Myocyte (in vitro differentiated cells): ENCODE measurements around the gene PCDHB16. TPM values are rescaled to one million over a fixed set of nuclear protein-coding genes. Genes with fewer than 3 reads are reported as not detected.
"Not testable (repeated sequence)": the region's sequence is repeated elsewhere in the genome, so short reads cannot be mapped to it uniquely, and the experiment has no call there.

ENCODE experiments used
- DNase-seq: peaks from one replicate; pipeline ENCODE4 v3.0.0-alpha.2; 2012; ENCODE audit warnings: low read depth
- total RNA-seq: library from RNA; depleted of rRNA; stranded (reverse); fragments of >200 nt; gene quantifications from 2 replicates; pipeline ENCODE4 v1.2.3, GENCODE V29; 2014

Gene PCDHB16
- total RNA-seq, 1 donor from 2014 or later: 14.7 TPM

DNA sequence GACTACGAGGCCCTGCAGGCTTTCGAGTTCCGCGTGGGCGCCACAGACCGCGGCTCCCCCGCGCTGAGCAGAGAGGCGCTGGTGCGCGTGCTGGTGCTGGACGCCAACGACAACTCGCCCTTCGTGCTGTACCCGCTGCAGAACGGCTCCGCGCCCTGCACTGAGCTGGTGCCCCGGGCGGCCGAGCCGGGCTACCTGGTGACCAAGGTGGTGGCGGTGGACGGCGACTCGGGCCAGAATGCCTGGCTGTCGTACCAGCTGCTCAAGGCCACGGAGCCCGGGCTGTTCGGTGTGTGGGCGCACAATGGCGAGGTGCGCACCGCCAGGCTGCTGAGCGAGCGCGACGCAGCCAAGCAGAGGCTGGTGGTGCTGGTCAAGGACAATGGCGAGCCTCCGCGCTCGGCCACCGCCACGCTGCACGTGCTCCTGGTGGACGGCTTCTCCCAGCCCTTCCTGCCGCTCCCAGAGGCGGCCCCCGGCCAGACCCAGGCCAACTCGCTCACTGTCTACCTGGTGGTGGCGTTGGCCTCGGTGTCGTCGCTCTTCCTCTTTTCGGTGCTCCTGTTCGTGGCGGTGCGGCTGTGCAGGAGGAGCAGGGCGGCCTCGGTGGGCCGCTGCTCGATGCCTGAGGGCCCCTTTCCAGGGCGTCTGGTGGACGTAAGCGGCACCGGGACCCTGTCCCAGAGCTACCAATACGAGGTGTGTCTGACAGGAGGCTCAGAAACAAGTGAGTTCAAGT is 2.1 kb downstream of the PCDHB16 start:
- not testable (repeated sequence) for DNase-seq

DNA sequence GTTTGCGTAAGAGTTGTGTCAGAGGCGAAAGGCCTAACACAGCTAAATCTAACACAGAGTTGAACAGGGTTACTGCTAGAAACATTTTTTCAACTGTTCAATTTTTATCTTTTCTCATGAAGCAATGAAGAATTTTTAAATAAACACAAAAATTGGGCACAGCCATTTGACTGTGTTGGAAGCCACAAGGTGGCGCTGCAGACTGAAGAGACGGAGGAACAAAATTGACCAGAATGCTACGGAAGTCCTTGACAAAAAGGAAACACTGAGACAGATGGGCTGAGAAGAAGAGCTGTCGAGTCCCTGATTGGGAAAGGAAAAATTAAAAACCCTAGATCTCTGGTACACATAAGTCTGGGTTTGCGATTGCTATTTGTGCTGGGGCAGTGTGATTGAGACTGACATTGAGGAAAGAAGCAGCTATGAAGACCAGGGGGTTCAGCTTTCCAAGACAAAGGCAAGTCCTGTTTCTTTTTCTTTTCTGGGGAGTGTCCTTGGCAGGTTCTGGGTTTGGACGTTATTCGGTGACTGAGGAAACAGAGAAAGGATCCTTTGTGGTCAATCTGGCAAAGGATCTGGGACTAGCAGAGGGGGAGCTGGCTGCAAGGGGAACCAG is 4.8 kb downstream of the PCDHB16 start, which contains the start of gene PCDHB9:
PCDHB9 (plus strand) TSS at position 265 of the 616 bp plus-strand sequence; CDS start at position 423, 158 bp downstream.
- DNase-seq: no peak

DNA sequence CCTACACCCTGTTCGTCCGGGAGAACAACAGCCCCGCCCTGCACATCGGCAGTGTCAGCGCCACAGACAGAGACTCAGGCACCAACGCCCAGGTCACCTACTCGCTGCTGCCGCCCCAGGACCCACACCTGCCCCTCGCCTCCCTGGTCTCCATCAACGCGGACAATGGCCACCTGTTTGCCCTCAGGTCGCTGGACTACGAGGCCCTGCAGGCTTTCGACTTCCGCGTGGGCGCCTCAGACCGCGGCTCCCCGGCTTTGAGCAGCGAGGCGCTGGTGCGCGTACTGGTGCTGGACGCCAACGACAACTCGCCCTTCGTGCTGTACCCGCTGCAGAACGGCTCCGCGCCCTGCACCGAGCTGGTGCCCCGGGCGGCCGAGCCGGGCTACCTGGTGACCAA is 6.5 kb downstream of the PCDHB16 start:
- not testable (repeated sequence) for DNase-seq

DNA sequence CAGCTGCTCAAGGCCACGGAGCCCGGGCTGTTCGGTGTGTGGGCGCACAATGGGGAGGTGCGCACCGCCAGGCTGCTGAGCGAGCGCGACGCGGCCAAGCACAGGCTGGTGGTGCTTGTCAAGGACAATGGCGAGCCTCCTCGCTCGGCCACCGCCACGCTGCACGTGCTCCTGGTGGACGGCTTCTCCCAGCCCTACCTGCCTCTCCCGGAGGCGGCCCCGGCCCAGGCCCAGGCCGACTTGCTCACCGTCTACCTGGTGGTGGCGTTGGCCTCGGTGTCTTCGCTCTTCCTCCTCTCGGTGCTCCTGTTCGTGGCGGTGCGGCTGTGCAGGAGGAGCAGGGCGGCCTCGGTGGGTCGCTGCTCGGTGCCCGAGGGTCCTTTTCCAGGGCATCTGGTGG is 6.9 kb downstream of the PCDHB16 start:
- DNase-seq: not testable (repeated sequence)

DNA sequence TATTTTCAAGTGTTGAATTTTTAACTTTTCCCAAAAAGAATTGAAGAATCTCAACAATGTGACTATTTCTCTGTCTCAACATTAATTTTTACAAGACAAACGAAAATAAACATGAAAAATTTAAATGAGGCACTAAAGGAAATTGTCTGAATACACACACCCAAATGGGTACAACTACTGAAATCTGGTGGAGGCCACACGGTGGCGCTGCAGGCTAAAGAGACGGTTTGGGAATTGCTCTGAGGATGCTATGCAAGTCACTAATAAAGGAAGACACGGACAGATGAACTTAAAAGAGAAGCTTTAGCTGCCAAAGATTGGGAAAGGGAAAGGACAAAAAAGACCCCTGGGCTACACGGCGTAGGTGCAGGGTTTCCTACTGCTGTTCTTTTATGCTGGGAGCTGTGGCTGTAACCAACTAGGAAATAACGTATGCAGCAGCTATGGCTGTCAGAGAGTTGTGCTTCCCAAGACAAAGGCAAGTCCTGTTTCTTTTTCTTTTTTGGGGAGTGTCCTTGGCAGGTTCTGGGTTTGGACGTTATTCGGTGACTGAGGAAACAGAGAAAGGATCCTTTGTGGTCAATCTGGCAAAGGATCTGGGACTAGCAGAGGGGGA is 10.0 kb downstream of the PCDHB16 start, which contains the start of gene PCDHB10:
PCDHB10 (plus strand) TSS at position 244 of the 616 bp plus-strand sequence; CDS start at position 444, 200 bp downstream.
- no peak for DNase-seq

DNA sequence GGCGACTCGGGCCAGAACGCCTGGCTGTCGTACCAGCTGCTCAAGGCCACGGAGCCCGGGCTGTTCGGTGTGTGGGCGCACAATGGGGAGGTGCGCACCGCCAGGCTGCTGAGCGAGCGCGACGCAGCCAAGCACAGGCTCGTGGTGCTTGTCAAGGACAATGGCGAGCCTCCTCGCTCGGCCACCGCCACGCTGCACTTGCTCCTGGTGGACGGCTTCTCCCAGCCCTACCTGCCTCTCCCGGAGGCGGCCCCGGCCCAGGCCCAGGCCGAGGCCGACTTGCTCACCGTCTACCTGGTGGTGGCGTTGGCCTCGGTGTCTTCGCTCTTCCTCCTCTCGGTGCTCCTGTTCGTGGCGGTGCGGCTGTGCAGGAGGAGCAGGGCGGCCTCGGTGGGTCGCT is 12.1 kb downstream of the PCDHB16 start:
- not testable (repeated sequence) for DNase-seq

DNA sequence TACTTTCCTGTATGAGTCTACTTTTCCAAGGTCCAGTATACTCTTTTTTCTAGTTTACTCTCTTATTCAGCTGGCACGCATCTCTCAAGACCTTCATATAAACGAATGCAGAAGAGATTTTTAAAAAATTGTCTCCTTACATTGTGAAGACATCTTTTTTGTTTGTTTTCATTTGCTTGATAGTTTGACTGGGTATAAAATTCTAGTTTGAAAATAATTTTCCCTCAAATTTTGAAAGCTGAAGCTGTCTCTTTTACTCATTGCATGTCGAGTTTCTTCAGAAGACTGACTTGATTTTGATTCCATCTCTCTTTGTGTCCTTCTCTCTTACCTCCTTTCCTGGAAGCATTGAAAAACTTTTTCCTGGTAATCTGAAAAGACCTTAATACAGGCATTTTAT is 14.2 kb downstream of the PCDHB16 start:
- no peak for DNase-seq

DNA sequence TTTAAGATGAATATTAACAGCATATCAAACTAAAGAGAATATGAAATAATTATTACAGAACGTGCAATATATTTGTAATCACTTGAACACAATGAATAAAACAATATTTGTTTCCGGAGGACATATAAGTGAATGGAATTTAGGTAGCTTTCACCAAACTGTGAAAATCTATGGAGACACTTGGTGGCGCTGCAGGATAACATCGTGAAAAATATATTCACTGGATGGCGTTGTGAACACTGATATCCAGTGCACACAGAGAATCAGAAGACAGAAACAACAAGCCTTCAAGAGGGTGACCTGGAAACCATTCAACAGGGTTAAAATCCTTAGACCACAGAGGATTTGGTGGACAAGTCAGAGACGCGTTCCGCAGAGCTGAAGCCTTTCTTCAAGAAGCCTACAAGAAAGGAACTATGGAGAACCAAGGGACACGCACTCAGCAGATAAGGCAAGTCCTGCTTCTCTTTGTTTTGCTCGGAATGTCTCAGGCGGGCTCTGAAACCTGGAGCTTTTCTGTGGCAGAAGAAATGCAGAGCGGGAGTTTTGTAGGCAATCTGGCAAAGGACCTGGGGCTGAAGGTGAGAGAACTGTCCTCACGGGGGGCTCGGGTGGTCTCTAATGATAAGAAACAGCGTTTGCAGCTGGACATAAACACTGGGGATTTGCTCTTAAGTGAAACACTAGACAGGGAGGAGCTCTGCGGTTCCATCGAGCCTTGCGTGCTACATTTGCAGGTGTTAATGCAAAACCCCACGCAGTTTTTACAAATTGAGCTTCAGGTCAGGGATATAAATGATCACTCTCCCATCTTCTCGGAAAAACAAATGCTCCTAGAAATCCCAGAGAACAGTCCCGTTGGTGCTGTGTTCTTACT is 17.4 kb downstream of the PCDHB16 start, which contains the start of gene PCDHB11:
PCDHB11 (plus strand) TSS at position 269 of the 877 bp plus-strand sequence; CDS start at position 417, 148 bp downstream.
- DNase-seq: peak; percentile 23

DNA sequence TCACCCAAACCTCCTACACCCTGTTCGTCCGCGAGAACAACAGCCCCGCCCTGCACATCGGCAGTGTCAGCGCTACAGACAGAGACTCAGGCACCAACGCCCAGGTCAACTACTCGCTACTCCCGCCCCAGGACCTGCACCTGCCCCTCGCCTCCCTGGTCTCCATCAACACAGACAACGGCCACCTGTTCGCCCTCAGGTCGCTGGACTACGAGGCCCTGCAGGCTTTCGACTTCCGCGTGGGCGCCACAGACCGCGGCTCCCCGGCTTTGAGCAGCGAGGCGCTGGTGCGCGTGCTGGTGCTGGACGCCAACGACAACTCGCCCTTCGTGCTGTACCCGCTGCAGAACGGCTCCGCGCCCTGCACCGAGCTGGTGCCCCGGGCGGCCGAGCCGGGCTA is 18.9 kb downstream of the PCDHB16 start:
- DNase-seq: not testable (repeated sequence)

DNA sequence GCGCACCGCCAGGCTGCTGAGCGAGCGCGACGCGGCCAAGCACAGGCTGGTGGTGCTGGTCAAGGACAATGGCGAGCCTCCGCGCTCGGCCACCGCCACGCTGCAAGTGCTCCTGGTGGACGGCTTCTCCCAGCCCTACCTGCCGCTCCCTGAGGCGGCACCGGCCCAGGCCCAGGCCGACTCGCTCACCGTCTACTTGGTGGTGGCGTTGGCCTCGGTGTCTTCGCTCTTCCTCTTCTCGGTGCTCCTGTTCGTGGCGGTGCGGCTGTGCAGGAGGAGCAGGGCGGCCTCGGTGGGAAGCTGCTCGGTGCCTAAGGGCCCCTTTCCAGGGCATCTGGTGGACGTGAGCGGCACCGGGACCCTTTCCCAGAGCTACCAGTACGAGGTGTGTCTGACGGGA is 19.5 kb downstream of the PCDHB16 start:
- not testable (repeated sequence) for DNase-seq

DNA sequence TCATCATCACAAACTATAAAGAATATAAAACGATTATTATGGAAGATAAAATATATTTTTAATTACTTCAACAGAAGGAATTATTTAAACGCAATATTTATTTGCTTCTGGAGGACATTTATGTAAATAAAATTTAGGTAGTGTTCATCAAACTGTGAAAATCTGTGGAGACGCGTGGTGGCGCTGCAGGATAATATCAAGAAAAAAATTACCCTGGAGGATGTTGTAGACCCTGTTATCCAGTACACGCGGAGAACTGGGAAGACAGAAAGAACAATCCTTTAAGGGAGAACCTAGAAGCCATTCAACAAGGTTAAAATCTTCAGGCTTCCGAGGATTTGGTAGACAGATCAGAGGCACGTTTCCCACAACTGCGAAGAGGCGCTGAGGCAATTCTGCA is 26.3 kb downstream of the PCDHB16 start, which contains the start of gene PCDHB12:
PCDHB12 (plus strand) TSS at position 242 of the 400 bp plus-strand sequence. CDS start 189 bp downstream, outside the sequence.
- peak; percentile 41 for DNase-seq

DNA sequence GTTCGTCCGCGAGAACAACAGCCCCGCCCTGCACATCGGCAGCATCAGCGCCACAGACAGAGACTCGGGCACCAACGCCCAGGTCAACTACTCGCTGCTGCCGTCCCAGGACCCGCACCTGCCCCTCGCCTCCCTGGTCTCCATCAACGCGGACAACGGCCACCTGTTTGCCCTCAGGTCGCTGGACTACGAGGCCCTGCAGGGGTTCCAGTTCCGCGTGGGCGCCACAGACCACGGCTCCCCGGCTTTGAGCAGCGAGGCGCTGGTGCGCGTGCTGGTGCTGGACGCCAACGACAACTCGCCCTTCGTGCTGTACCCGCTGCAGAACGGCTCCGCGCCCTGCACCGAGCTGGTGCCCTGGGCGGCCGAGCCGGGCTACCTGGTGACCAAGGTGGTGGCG is 28.1 kb downstream of the PCDHB16 start:
- DNase-seq: not testable (repeated sequence)

DNA sequence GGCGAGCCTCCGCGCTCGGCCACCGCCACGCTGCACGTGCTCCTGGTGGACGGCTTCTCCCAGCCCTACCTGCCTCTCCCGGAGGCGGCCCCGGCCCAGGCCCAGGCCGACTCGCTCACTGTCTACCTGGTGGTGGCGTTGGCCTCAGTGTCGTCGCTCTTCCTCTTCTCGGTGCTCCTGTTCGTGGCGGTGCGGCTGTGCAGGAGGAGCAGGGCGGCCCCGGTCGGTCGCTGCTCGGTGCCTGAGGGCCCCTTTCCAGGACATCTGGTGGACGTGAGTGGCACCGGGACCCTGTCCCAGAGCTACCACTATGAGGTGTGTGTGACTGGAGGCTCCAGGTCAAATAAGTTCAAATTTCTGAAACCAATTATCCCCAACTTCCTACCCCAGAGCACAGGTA is 28.7 kb downstream of the PCDHB16 start:
- DNase-seq: not testable (repeated sequence)

DNA sequence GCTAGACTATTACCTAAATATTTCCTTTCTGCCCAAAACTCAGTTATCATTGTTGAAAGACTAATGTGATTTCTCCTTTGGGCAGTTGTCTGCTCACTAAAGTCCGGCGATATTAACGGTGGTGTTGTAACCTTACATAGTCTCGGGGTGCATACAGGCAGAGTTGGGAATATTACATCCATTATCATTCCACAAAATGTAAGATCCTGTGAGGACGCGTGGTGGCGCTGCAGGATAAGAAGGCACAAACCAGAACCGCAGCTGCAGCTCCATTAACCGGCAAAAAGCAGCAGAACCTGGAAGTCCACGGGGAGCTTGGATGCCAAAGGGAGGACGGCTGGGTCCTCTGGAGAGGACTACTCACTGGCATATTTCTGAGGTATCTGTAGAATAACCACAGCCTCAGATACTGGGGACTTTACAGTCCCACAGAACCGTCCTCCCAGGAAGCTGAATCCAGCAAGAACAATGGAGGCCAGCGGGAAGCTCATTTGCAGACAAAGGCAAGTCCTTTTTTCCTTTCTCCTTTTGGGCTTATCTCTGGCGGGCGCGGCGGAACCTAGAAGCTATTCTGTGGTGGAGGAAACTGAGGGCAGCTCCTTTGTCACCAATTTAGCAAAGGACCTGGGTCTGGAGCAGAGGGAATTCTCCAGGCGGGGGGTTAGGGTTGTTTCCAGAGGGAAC is 31.6 kb downstream of the PCDHB16 start, which contains the start of gene PCDHB13:
PCDHB13 (plus strand) TSS at position 264 of the 684 bp plus-strand sequence; CDS start at position 469, 205 bp downstream.
- DNase-seq: peak; percentile 56

DNA sequence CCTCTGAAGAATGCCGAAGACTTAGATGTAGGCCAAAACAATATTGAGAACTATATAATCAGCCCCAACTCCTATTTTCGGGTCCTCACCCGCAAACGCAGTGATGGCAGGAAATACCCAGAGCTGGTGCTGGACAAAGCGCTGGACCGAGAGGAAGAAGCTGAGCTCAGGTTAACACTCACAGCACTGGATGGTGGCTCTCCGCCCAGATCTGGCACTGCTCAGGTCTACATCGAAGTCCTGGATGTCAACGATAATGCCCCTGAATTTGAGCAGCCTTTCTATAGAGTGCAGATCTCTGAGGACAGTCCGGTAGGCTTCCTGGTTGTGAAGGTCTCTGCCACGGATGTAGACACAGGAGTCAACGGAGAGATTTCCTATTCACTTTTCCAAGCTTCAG is 32.4 kb downstream of the PCDHB16 start:
- DNase-seq: not testable (repeated sequence)

DNA sequence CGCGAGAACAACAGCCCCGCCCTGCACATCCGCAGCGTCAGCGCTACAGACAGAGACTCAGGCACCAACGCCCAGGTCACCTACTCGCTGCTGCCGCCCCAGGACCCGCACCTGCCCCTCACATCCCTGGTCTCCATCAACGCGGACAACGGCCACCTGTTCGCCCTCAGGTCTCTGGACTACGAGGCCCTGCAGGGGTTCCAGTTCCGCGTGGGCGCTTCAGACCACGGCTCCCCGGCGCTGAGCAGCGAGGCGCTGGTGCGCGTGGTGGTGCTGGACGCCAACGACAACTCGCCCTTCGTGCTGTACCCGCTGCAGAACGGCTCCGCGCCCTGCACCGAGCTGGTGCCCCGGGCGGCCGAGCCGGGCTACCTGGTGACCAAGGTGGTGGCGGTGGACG is 33.3 kb downstream of the PCDHB16 start:
- not testable (repeated sequence) for DNase-seq

DNA sequence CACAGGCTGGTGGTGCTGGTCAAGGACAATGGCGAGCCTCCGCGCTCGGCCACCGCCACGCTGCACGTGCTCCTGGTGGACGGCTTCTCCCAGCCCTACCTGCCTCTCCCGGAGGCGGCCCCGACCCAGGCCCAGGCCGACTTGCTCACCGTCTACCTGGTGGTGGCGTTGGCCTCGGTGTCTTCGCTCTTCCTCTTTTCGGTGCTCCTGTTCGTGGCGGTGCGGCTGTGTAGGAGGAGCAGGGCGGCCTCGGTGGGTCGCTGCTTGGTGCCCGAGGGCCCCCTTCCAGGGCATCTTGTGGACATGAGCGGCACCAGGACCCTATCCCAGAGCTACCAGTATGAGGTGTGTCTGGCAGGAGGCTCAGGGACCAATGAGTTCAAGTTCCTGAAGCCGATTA is 33.8 kb downstream of the PCDHB16 start:
- not testable (repeated sequence) for DNase-seq

DNA sequence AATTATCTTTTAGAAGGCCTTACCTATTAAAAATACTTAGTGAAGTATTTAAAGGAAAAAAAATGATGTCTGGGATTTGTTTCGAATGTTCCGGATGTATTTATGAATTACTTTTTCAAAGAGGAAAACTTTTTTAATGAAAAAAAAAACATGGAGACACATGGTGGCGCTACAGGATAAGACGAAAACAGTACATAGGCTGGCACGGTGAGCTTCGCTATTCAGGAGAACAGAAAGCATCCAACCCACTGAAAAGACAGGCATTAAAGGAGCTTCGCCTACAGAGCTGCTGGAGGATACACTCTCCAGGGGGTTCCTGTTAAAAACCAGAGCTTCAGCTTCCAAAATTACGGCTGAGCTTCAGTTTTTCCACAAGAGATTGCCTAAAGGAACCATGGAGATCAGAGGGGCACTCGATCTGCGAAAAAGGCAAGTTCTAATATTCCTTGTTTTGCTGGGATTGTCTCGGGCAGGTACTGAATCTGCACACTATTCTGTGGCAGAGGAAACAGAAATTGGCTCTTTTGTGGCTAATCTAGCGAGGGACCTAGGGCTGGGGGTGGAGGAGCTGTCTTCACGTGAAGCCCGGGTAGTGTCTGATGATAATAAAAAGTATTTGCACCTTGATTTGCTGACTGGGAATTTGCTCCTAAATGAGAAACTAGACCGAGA is 41.1 kb downstream of the PCDHB16 start, which contains the start of gene PCDHB14:
PCDHB14 (plus strand) TSS at position 232 of the 672 bp plus-strand sequence; CDS start at position 395, 163 bp downstream.
- peak; percentile 5 for DNase-seq

DNA sequence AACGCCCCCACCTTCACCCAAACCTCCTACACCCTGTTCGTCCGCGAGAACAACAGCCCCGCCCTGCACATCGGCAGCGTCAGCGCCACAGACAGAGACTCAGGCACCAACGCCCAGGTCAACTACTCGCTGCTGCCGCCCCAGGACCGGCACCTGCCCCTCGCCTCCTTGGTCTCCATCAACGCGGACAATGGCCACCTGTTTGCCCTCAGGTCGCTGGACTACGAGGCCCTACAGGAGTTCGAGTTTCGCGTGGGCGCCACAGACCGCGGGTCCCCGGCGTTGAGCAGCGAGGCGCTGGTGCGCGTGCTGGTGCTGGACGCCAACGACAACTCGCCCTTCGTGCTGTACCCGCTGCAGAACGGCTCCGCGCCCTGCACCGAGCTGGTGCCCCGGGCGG is 42.7 kb downstream of the PCDHB16 start:
- DNase-seq: not testable (repeated sequence)
